Spleen (tissue), 7 donors: ENCODE results near the gene SEMA4G.

Experiments used
- POLR2AphosphoS5 ChIP-seq, 3 donors: sonication (generic); formaldehyde crosslinking; IDR thresholded peaks; one replicate each; pipeline ENCODE4 v1.5.1; 2017; ENCODE audit warnings: antibody characterized with exemption in 3 of 3
- TF ChIP-seq, protein P1 (sequence below), 11 experiments: fragments of 200-600 bp in 7 of 11; fragments of 450-650 bp in 4 of 11; sonication (generic) in 4 of 11; IDR thresholded peaks in 8 of 11; conservative IDR thresholded peaks in 3 of 11; 1 replicate in 7 of 11; 2 replicates in 4 of 11; pipeline versions ENCODE4 v1.4.0 to v1.8.0; 2016 to 2021; ENCODE audit warnings: antibody characterized with exemption in 11 of 11, inconsistent platforms in 4 of 11, mild to moderate bottlenecking in 1 of 11
- donor health status: DM: no; HTN: no; CAD: no; lungs with moderate emphysema.
- donor health status: DM: no; HTN: no; CAD: no.
- donor health status: DM: no; HTN: no; CAD: no.

DNA sequence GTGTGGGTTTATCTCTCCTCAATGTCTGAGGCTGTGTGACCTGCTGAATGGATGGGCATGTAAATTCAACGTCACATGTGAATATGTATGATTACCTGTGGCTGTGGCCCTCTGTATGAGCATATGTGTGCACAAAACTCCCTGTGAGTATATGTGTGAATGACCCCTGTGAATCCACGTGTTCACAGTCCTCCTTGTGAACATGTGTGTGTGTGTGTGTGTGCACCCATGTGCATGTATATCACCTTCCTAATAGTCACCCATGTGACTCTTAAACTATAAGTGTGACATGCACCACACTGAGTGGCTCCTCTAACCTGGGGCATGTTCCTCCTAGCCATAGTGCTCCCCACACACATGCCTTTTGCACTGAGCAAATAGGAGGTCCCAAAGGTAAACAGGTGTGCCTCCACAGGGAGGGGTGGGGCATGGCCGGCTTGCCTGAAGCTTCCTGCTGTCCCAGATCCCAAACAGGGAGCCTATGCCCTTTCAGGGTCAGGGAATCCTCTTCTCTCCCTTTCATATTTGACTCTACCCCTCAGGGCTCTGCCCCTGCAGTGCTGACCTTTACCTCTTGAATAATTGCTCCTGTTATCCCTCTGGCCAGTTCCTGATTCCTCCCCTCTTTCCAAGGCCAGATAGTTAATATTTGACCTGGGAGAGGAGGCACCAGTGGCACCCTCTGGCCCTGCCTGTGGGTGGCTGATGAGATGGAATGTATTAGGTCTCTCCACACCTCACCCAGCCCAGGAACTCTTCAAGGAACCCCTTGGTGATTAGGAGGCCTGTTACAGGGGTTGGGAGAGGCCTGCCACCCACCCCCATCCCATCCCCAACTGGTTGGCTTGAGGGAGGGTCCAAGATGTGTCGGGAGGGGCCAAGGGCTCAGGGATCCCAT lies 1.9 kb downstream of the SEMA4G start:
- TF ChIP-seq, protein P1, sequence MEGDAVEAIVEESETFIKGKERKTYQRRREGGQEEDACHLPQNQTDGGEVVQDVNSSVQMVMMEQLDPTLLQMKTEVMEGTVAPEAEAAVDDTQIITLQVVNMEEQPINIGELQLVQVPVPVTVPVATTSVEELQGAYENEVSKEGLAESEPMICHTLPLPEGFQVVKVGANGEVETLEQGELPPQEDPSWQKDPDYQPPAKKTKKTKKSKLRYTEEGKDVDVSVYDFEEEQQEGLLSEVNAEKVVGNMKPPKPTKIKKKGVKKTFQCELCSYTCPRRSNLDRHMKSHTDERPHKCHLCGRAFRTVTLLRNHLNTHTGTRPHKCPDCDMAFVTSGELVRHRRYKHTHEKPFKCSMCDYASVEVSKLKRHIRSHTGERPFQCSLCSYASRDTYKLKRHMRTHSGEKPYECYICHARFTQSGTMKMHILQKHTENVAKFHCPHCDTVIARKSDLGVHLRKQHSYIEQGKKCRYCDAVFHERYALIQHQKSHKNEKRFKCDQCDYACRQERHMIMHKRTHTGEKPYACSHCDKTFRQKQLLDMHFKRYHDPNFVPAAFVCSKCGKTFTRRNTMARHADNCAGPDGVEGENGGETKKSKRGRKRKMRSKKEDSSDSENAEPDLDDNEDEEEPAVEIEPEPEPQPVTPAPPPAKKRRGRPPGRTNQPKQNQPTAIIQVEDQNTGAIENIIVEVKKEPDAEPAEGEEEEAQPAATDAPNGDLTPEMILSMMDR (IDR thresholded peaks at IDR 0.05 in 8 of 11, conservative IDR thresholded peaks at IDR 0.05 in 3 of 11) = no peak
- TF ChIP-seq POLR2AphosphoS5 (IDR thresholded peaks at IDR 0.05) = no peak
